GM12874 (cell line): ENCODE results near the gene SEC24C.

Experiments
- CTCF ChIP-seq: IDR thresholded peaks from 2 replicates; pipeline ENCODE4 v1.5.1; 2011; ENCODE audit warnings: low read depth, mild to moderate bottlenecking, control low read depth, low read length, moderate library complexity; ENCODE audit not compliant: insufficient read depth

Gene SEC24C

GRCh38 chr10:73818402-73818801, 74.2 kb downstream of the SEC24C start:
- TF ChIP-seq CTCF: no peak

- TF ChIP-seq CTCF: no peak
Measured at GRCh38 chr10:73819081-73819480, 74.9 kb downstream of the SEC24C start.

GRCh38 chr10:73819513-73820093, 75.4 kb downstream of the SEC24C start:
- TF ChIP-seq CTCF: no peak
